H9 (cell line): Measurements from ENCODE around the gene CARMIL3. TPM values are rescaled to one million over a fixed set of nuclear protein-coding genes. Genes with fewer than 3 reads are reported as not detected.
A peak's percentile ranks its signal among the peaks of the same experiment; 100 is the strongest.

Experiments
- DNase-seq: peaks from one replicate; pipeline ENCODE4 v3.0.0-alpha.2; 2017
- H2AFZ ChIP-seq: one replicate; pipeline ENCODE4 v1.6.1; 2013; ENCODE audit warnings: mild to moderate bottlenecking, low read length, control low read depth, moderate library complexity
- H2AK5ac ChIP-seq: 2 replicates; pipeline ENCODE4 v1.6.1; 2013; ENCODE audit warnings: low read length, control low read depth, mixed read lengths; ENCODE audit not compliant: insufficient read length
- H2BK120ac ChIP-seq: one replicate; pipeline ENCODE4 v1.6.1; 2013; ENCODE audit warnings: low read depth, mild to moderate bottlenecking, low read length, control low read depth, inconsistent platforms; ENCODE audit not compliant: poor library complexity, severe bottlenecking
- H2BK12ac ChIP-seq: 2 replicates; pipeline ENCODE4 v1.6.1; 2013; ENCODE audit warnings: low read length, control low read depth, mixed read lengths, low read depth; ENCODE audit not compliant: insufficient read length
- H2BK15ac ChIP-seq: 2 replicates; pipeline ENCODE4 v1.6.1; 2013; ENCODE audit warnings: low read depth, low read length, control low read depth
- H2BK20ac ChIP-seq: one replicate; pipeline ENCODE4 v1.6.1; 2013; ENCODE audit warnings: low read depth, mild to moderate bottlenecking, low read length, control low read depth, inconsistent platforms; ENCODE audit not compliant: poor library complexity, severe bottlenecking
- H2BK5ac ChIP-seq: 2 replicates; pipeline ENCODE4 v1.6.1; 2013; ENCODE audit warnings: low read length, control low read depth, mixed read lengths; ENCODE audit not compliant: insufficient read length
- H3K14ac ChIP-seq: 2 replicates; pipeline ENCODE4 v1.6.1; 2013; ENCODE audit warnings: low read length, control low read depth; ENCODE audit not compliant: insufficient read depth
- H3K18ac ChIP-seq: 2 replicates; pipeline ENCODE4 v1.6.1; 2013; ENCODE audit warnings: low read depth, mild to moderate bottlenecking, mixed read lengths, low read length, control low read depth; ENCODE audit not compliant: insufficient read length
- H3K23ac ChIP-seq: 2 replicates; pipeline ENCODE4 v1.6.1; 2013; ENCODE audit warnings: low read length, control low read depth, mixed read lengths, low read depth; ENCODE audit not compliant: insufficient read length
- H3K23me2 ChIP-seq: 2 replicates; pipeline ENCODE4 v1.6.1; 2013; ENCODE audit warnings: low read depth, mild to moderate bottlenecking, mixed read lengths, low read length, control low read depth; ENCODE audit not compliant: insufficient read length, poor library complexity, severe bottlenecking
- H3K27ac ChIP-seq: 2 replicates; pipeline ENCODE4 v1.5.1; 2013; ENCODE audit warnings: low read length, control low read depth, mixed read lengths, low read depth; ENCODE audit not compliant: insufficient read length
- H3K27me3 ChIP-seq: 2 replicates; pipeline ENCODE4 v1.6.1; 2013; ENCODE audit warnings: low read length, control low read depth, inconsistent platforms; ENCODE audit not compliant: insufficient read depth
- H3K4ac ChIP-seq: 2 replicates; pipeline ENCODE4 v1.6.1; 2013; ENCODE audit warnings: low read depth, mild to moderate bottlenecking, control low read depth, inconsistent platforms, low read length, moderate library complexity
- H3K4me1 ChIP-seq: 2 replicates; pipeline ENCODE4 v1.6.1; 2013; ENCODE audit warnings: low read length, control low read depth, inconsistent platforms; ENCODE audit not compliant: insufficient read depth
- H3K4me2 ChIP-seq: 2 replicates; pipeline ENCODE4 v1.6.1; 2013; ENCODE audit warnings: low read length, control low read depth, mixed read lengths; ENCODE audit not compliant: insufficient read length, insufficient read depth
- H3K56ac ChIP-seq: 2 replicates; pipeline ENCODE4 v1.6.1; 2013; ENCODE audit warnings: low read depth, mild to moderate bottlenecking, mixed read lengths, low read length, control low read depth; ENCODE audit not compliant: insufficient read length
- H3K79me1 ChIP-seq: 2 replicates; pipeline ENCODE4 v1.6.1; 2013; ENCODE audit warnings: low read depth, mild to moderate bottlenecking, moderate library complexity, low read length, control low read depth, inconsistent platforms; ENCODE audit not compliant: insufficient read depth, poor library complexity, severe bottlenecking
- H3K79me2 ChIP-seq: 2 replicates; pipeline ENCODE4 v1.6.1; 2013; ENCODE audit warnings: low read length, control low read depth, inconsistent platforms; ENCODE audit not compliant: insufficient read depth
- H3K9ac ChIP-seq: 2 replicates; pipeline ENCODE4 v1.6.1; 2013; ENCODE audit warnings: low read length, control low read depth, mixed read lengths; ENCODE audit not compliant: insufficient read length; ENCODE audit errors: extremely low read depth
- H3K9me3 ChIP-seq: one replicate; pipeline ENCODE4 v1.6.1; 2013; ENCODE audit warnings: low read depth, low read length, inconsistent platforms; ENCODE audit not compliant: control insufficient read depth
- H3T11ph ChIP-seq: one replicate; pipeline ENCODE4 v1.6.1; 2013; ENCODE audit warnings: mild to moderate bottlenecking, low read length, control low read depth, inconsistent platforms
- H4K20me1 ChIP-seq: one replicate; pipeline ENCODE4 v1.6.1; 2013; ENCODE audit not compliant: control insufficient read depth, insufficient read length, insufficient read depth
- H4K5ac ChIP-seq: 2 replicates; pipeline ENCODE4 v1.6.1; 2013; ENCODE audit warnings: low read depth, mild to moderate bottlenecking, mixed read lengths, low read length, control low read depth; ENCODE audit not compliant: insufficient read length
- H4K8ac ChIP-seq: replicated peaks from 2 replicates; pipeline ENCODE4 v1.6.1; 2013; ENCODE audit warnings: low read length, control low read depth, mixed read lengths, low read depth; ENCODE audit not compliant: insufficient read length
- H4K91ac ChIP-seq: 2 replicates; pipeline ENCODE4 v1.6.1; 2013; ENCODE audit warnings: low read depth, mild to moderate bottlenecking, moderate library complexity, mixed read lengths, low read length, control low read depth; ENCODE audit not compliant: insufficient read length
- H3K27ac Mint-ChIP-seq, 3 experiments: 2 replicates in 2 of 3; 3 replicates in 1 of 3; pipeline ENCODE4 v1.8.0; 2020 to 2021; ENCODE audit warnings: mixed read lengths in 3 of 3, mild to moderate bottlenecking in 1 of 3, moderate library complexity in 1 of 3
- H3K27me3 Mint-ChIP-seq: 2 replicates; pipeline ENCODE4 v1.8.0; 2021; ENCODE audit warnings: low read depth, mild to moderate bottlenecking, moderate library complexity, mixed read lengths
- H3K36me3 Mint-ChIP-seq, 3 experiments: 2 replicates in 2 of 3; 3 replicates in 1 of 3; pipeline ENCODE4 v1.8.0; 2020 to 2021; ENCODE audit warnings: low read depth in 3 of 3, mixed read lengths in 3 of 3; ENCODE audit not compliant: insufficient read depth in 1 of 3
- H3K4me1 Mint-ChIP-seq, 2 experiments: 2 replicates each; pipeline ENCODE4 v1.8.0; 2020; ENCODE audit warnings: mixed read lengths in 2 of 2
- H3K4me3 Mint-ChIP-seq, 2 experiments: 2 replicates in 1 of 2; 3 replicates in 1 of 2; pipeline ENCODE4 v1.8.0; 2020 to 2021; ENCODE audit warnings: mild to moderate bottlenecking in 2 of 2, mixed read lengths in 2 of 2, moderate library complexity in 1 of 2
- H3K9me3 Mint-ChIP-seq, 2 experiments: 2 replicates in 1 of 2; 3 replicates in 1 of 2; pipeline ENCODE4 v1.8.0; 2020; ENCODE audit warnings: mild to moderate bottlenecking in 2 of 2, mixed read lengths in 2 of 2, moderate library complexity in 1 of 2
- CTCF ChIP-seq: fragments of 200-600 bp; sonication (generic); conservative IDR thresholded peaks from 3 replicates; pipeline ENCODE4 v1.8.0; 2021; ENCODE audit warnings: antibody characterized with exemption, mild to moderate bottlenecking
- WGBS: extraction: QIAGEN DNeasy Blood & Tissue Kit; methylation state at CpG from one replicate; pipeline ENCODE4 v1.1.7; 2013; ENCODE audit warnings: missing lambda C conversion rate, low lambda C conversion rate, mixed read lengths; ENCODE audit not compliant: insufficient read length; ENCODE audit errors: extremely low coverage; 5-methylcytosine and 5-hydroxymethylcytosine counted together
- total RNA-seq: library from RNA; stranded (reverse); gene quantifications from 2 replicates; pipeline ENCODE4 v1.2.1, GENCODE V29; 2021

CARMIL3 gene
- total RNA-seq, 1 experiment from 2014 or later = 5.8 TPM

GRCh38 chr14:24064091-24064795 lies 12.4 kb downstream of the CARMIL3 start:
- Histone ChIP-seq H3T11ph (no peak overlapping the region), H3K23ac (no peak overlapping the region), H2BK5ac (no peak overlapping the region), H3K4me1 (no peaks in the 10 kb centered on the region), H3K18ac (no peak overlapping the region), H3K4me2 (no peak overlapping the region), H3K14ac (no peak overlapping the region), H2BK12ac (no peak overlapping the region), H3K4ac (no peak overlapping the region), H4K5ac (no peak overlapping the region), H2BK20ac (no peak overlapping the region), H2AFZ (no peak overlapping the region), H4K8ac (no peak overlapping the region), H3K9ac (no peak overlapping the region), H2BK15ac (no peak overlapping the region), H4K91ac (no peak overlapping the region), H2BK120ac (no peak overlapping the region), H3K79me2 (no peaks in the 10 kb centered on the region), H3K23me2 (no peaks in the 10 kb centered on the region), H3K56ac (no peak overlapping the region), H3K27ac (no peak overlapping the region), H2AK5ac (no peak overlapping the region), H3K27me3 (no peaks in the 10 kb centered on the region), H4K20me1 (no peaks in the 10 kb centered on the region), H3K79me1 (no peaks in the 10 kb centered on the region), H3K9me3 (no peaks in the 10 kb centered on the region)
- WGBS = no CpG with 5 or more reads among the region's 7 CpGs
- no peak for TF ChIP-seq CTCF
- peaks cover 0 to 7% (median 4%) of the 10 kb centered on the region in 3 experiments; a peak in 3 of 7 replicates for H3K36me3 Mint-ChIP-seq
- H3K27me3 Mint-ChIP-seq = no peaks in the 10 kb centered on the region; the same call in 1 of the 2 replicates
- H3K9me3 Mint-ChIP-seq = no peaks in the 10 kb centered on the region
- no peak overlapping the region for H3K4me3 Mint-ChIP-seq
- 0 out of 4 replicates have a peak, but pooled peaks cover 0 to 3% of the 10 kb centered on the region in 2 experiments for H3K4me1 Mint-ChIP-seq
- peak overlapping the region in 1 of 3 experiments; percentile 30; a peak in 2 of 7 replicates for H3K27ac Mint-ChIP-seq
- DNase-seq = no peak
